ENCODE data around the gene EMSY.

DNA sequence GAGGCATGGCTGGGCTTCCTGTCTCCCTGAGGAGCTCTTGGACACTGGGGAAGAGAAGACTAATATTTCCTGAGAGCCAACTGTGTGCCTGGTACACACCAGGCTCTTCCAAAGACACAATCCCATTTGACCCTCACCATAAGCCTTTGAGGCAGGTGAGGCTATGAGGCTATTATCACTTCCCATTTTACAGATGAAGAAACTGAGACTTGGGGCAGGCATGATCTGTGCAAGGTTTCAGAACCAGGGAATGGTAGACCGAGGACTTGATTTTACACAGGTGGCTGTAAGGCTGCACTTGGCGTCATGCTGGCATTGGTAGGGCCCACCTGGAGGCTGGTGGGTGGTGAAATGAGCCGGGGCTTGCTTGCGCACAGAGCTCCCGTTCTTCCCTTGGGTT, 134.9 kb downstream of the EMSY start:
- TF ChIP-seq, protein P1, sequence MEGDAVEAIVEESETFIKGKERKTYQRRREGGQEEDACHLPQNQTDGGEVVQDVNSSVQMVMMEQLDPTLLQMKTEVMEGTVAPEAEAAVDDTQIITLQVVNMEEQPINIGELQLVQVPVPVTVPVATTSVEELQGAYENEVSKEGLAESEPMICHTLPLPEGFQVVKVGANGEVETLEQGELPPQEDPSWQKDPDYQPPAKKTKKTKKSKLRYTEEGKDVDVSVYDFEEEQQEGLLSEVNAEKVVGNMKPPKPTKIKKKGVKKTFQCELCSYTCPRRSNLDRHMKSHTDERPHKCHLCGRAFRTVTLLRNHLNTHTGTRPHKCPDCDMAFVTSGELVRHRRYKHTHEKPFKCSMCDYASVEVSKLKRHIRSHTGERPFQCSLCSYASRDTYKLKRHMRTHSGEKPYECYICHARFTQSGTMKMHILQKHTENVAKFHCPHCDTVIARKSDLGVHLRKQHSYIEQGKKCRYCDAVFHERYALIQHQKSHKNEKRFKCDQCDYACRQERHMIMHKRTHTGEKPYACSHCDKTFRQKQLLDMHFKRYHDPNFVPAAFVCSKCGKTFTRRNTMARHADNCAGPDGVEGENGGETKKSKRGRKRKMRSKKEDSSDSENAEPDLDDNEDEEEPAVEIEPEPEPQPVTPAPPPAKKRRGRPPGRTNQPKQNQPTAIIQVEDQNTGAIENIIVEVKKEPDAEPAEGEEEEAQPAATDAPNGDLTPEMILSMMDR (IDR thresholded peaks at IDR 0.05) = no peak
- no peak for TF ChIP-seq POLR2A (IDR thresholded peaks at IDR 0.05)

All from right lobe of liver (tissue), 4 donors.